Adrenal gland (tissue), 12 donors: ENCODE data around the gene CDH12. TPM values are rescaled to one million over a fixed set of nuclear protein-coding genes. Genes with fewer than 3 reads are reported as not detected.
"Not testable (repeated sequence)": the region's sequence is repeated elsewhere in the genome, so short reads cannot be mapped to it uniquely, and the experiment has no call there.

ENCODE experiments used
- DNase-seq, 7 donors: peaks; one replicate each; pipeline ENCODE4 v3.0.0-alpha.2; 2019 to 2020
- H3K27ac ChIP-seq, 5 donors: fragments of 200-600 bp; sonication (generic) in 4 of 5; 1 replicate in 3 of 5; 2 replicates in 2 of 5; pipeline versions ENCODE4 v1.5.1 to v1.8.0; 2016 to 2020; ENCODE audit warnings: mild to moderate bottlenecking in 1 of 5
- H3K27me3 ChIP-seq: fragments of 200-600 bp; 2 replicates; pipeline ENCODE4 v1.8.0; 2021
- H3K36me3 ChIP-seq, 2 donors: fragments of 200-600 bp; replicated peaks in 1 of 2; 1 replicate in 1 of 2; 2 replicates in 1 of 2; pipeline versions ENCODE4 v1.5.1 to v1.8.0; 2018 to 2022
- H3K4me1 ChIP-seq, 2 donors: fragments of 200-600 bp; replicated peaks in 1 of 2; 1 replicate in 1 of 2; 2 replicates in 1 of 2; pipeline versions ENCODE4 v1.5.1 to v1.8.0; 2018 to 2021
- H3K4me3 ChIP-seq, 4 donors: fragments of 200-600 bp; sonication (generic) in 3 of 4; one replicate each; pipeline ENCODE4 v1.5.1; 2016 to 2018
- H3K9me3 ChIP-seq, 3 donors: fragments of 200-600 bp; sonication (generic) in 1 of 3; replicated peaks in 1 of 3; 1 replicate in 2 of 3; 2 replicates in 1 of 3; pipeline versions ENCODE4 v1.5.1 to v1.8.0; 2016 to 2021
- CTCF ChIP-seq, 6 experiments: fragments of 450-650 bp in 4 of 6; fragments of 200-600 bp in 2 of 6; sonication (generic) in 1 of 6; IDR thresholded peaks; 1 replicate in 5 of 6; 2 replicates in 1 of 6; pipeline versions ENCODE4 v1.5.1 to v1.8.0; 2016 to 2021; ENCODE audit warnings: antibody characterized with exemption in 6 of 6, mild to moderate bottlenecking in 2 of 6, moderate library complexity in 1 of 6
- POLR2A ChIP-seq, 2 donors: fragments of 450-650 bp; IDR thresholded peaks; one replicate each; pipeline ENCODE4 v1.6.1; 2017; ENCODE audit warnings: antibody characterized with exemption in 2 of 2, mild to moderate bottlenecking in 2 of 2, moderate library complexity in 1 of 2
- WGBS, 4 donors: extraction: QIAGEN DNeasy Blood & Tissue Kit in 2 of 4; methylation state at CpG; one replicate each; pipeline versions ENCODE4 v1.1.5 to v1.1.7; 2013 to 2017; 5-methylcytosine and 5-hydroxymethylcytosine counted together
- intact Hi-C, 2 donors: fragments of 100-400 bp; cut with DNase I; formaldehyde crosslinking; loops; one replicate each; pipeline versions ENCODE4 v1.14.1 to v1.15.0; 2022 to 2023
- polyA plus RNA-seq, 3 donors: library from polyadenylated mRNA; stranded (reverse); fragments of 200-250 nt in 2 of 3; fragments of 350-450 nt in 1 of 3; fragmentation: Illumina TruSeq in 1 of 3; extraction: RNeasy Lipid Tissue Mini Kit (QIAGEN cat#74804) in 1 of 3; gene quantifications; one replicate each; pipeline ENCODE4 v1.2.3, GENCODE V29; 2013 to 2014
- total RNA-seq, 9 donors: library from RNA; depleted of rRNA in 4 of 9; stranded (reverse); fragments of >200 nt in 4 of 9; fragments of 120-200 nt in 1 of 9; fragmentation: NEBNext Ultra II Directional in 1 of 9; extraction: Animal tissue kit (Norgen Biotek cat#: 25700) in 1 of 9; gene quantifications; one replicate each; pipeline versions ENCODE4 v1.1.0 to v1.2.4, GENCODE V29; 2013 to 2023
- donor health status: healthy with polysubstance abuse.
- donor health status: Bipolar disorder and iron deficiency.
- donor health status: DM: yes; HTN: yes; CAD: no.
- donor health status: DM: no; HTN: no; CAD: no.
- donor health status: DM: no; HTN: no; CAD: no.
- donor health status: DM: yes; HTN: yes; CAD: no.

The CDH12 gene
- total and polyA plus RNA-seq, 12 donors: 0.80 to 16.5 (median 7.8) TPM

GRCh38 chr5:22277006-22277405, 576.1 kb downstream of the CDH12 start:
- Histone ChIP-seq H3K27ac (no peak overlapping the region), H3K36me3 (no peaks in the 10 kb centered on the region), H3K9me3 (no peaks in the 10 kb centered on the region), H3K4me3 (no peak overlapping the region), H3K27me3 (no peaks in the 10 kb centered on the region), H3K4me1 (no peaks in the 10 kb centered on the region)
- TF ChIP-seq CTCF (IDR thresholded peaks at IDR 0.05): no peak
- TF ChIP-seq POLR2A (IDR thresholded peaks at IDR 0.05): no peak
- 73 to 79% (median 75%) methylated on average over 4 of the region's 4 CpGs for WGBS, 4 donors
- no peak for DNase-seq
- intact Hi-C loops: no loop called here

- H3K4me3 ChIP-seq, H3K36me3 ChIP-seq, H3K27ac ChIP-seq, H3K4me1 ChIP-seq, DNase-seq, intact Hi-C loops, H3K9me3 ChIP-seq, H3K27me3 ChIP-seq: not testable (repeated sequence)
- 83 to 97% (median 88%) methylated on average over 7 of the region's 7 CpGs for WGBS, 4 donors
These were observed 587.3 kb downstream of the CDH12 start for GRCh38 chr5:22265855-22266254.

- TF ChIP-seq CTCF (IDR thresholded peaks at IDR 0.05): no peak
- TF ChIP-seq POLR2A (IDR thresholded peaks at IDR 0.05): no peak
- Histone ChIP-seq H3K4me1 (no peaks in the 10 kb centered on the region), H3K36me3 (no peaks in the 10 kb centered on the region), H3K27ac (no peak overlapping the region), H3K27me3 (no peaks in the 10 kb centered on the region), H3K9me3 (peaks cover 0 to 5% (median 0%) of the 10 kb centered on the region in 3 donors), H3K4me3 (no peak overlapping the region)
- DNase-seq: no peak
- 69 to 75% (median 75%) methylated on average over 5 of the region's 5 CpGs for WGBS, 4 donors
- intact Hi-C loops: no loop called here
These were observed 595.0 kb downstream of the CDH12 start for GRCh38 chr5:22258139-22258538.

- no peaks in the 10 kb centered on the region for H3K9me3 ChIP-seq
- WGBS, 4 donors: 54 to 61% (median 61%) methylated on average over 4 of the region's 4 CpGs
- DNase-seq: no peak
- no peak overlapping the region for H3K4me3 ChIP-seq
- H3K27ac ChIP-seq: no peak overlapping the region
- no peaks in the 10 kb centered on the region for H3K27me3 ChIP-seq
- no peak for TF ChIP-seq CTCF (IDR thresholded peaks at IDR 0.05)
- TF ChIP-seq POLR2A (IDR thresholded peaks at IDR 0.05): no peak
- H3K36me3 ChIP-seq: no peaks in the 10 kb centered on the region
- intact Hi-C loops: no loop called here
- H3K4me1 ChIP-seq: no peaks in the 10 kb centered on the region
These were observed 602.6 kb downstream of the CDH12 start for GRCh38 chr5:22250528-22250927.

- no peak for DNase-seq
- no peak overlapping the region for H3K27ac ChIP-seq
- no peaks in the 10 kb centered on the region for H3K36me3 ChIP-seq
- H3K9me3 ChIP-seq: no peaks in the 10 kb centered on the region
- 77 to 89% (median 83%) methylated on average over 7 of the region's 7 CpGs for WGBS, 4 donors
- H3K4me1 ChIP-seq: no peaks in the 10 kb centered on the region
- intact Hi-C loops: no loop called here
- no peaks in the 10 kb centered on the region for H3K27me3 ChIP-seq
- TF ChIP-seq POLR2A (IDR thresholded peaks at IDR 0.05): no peak
- no peak for TF ChIP-seq CTCF (IDR thresholded peaks at IDR 0.05)
- no peak overlapping the region for H3K4me3 ChIP-seq
These were observed 603.9 kb downstream of the CDH12 start for GRCh38 chr5:22249209-22249729.
